ENCODE results near the gene CSRNP3. TPM values are rescaled to one million over a fixed set of nuclear protein-coding genes. Genes with fewer than 3 reads are reported as not detected.

CSRNP3 gene
- total and polyA plus RNA-seq, 2 donors from 2014 or later = 3.3 to 6.4 TPM

DNA sequence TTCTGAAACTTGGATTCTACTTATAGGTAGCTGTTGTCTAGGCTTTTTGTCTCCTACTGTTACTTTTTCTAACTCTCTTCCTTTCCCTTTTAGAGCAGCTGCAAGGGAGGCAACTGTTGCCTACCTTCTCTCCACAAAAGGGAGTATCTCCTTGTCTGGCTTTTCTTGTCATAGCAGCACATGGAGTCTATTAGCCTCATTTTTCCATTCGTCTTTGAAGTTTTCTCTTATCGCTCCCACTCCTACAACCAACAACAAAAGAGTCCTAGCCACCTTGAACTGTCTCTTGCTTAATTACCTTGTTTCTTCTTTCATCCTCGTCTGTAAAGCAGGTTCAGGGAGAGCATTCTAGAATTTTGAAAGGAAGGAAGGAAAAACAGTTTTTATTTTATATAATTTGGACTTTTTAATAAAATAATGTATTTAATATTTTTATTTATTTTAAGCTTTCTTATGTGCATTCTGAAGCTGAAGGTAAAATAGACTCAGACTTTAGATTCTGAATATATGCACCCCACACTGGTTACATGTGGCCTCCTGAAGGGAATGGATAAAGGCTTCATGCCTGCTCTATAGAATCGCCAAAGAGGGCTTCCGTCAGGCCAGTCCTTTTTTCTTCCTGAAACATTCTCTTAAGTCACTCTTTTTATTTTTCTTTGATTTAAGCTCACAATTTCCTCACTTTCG is 154.4 kb downstream of the CSRNP3 start:
- TF ChIP-seq, protein P1, sequence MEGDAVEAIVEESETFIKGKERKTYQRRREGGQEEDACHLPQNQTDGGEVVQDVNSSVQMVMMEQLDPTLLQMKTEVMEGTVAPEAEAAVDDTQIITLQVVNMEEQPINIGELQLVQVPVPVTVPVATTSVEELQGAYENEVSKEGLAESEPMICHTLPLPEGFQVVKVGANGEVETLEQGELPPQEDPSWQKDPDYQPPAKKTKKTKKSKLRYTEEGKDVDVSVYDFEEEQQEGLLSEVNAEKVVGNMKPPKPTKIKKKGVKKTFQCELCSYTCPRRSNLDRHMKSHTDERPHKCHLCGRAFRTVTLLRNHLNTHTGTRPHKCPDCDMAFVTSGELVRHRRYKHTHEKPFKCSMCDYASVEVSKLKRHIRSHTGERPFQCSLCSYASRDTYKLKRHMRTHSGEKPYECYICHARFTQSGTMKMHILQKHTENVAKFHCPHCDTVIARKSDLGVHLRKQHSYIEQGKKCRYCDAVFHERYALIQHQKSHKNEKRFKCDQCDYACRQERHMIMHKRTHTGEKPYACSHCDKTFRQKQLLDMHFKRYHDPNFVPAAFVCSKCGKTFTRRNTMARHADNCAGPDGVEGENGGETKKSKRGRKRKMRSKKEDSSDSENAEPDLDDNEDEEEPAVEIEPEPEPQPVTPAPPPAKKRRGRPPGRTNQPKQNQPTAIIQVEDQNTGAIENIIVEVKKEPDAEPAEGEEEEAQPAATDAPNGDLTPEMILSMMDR (IDR thresholded peaks at IDR 0.05; ENCODE audit: borderline replicate concordance, extremely low read depth, insufficient read depth) = no peak
- H3K9ac ChIP-seq (ENCODE audit: low read length in 3 of 3) = no peak overlapping the region
- no peak overlapping the region for H3K4me3 ChIP-seq (ENCODE audit: low read length in 3 of 3)
- H3K36me3 ChIP-seq (ENCODE audit: control insufficient read depth in 2 of 3, insufficient read depth in 3 of 3, low read length in 3 of 3) = no peaks in the 10 kb centered on the region
- FAIRE-seq (no peak), DNase-seq (no peak)
- no peaks in the 10 kb centered on the region for H3K4me1 ChIP-seq (ENCODE audit: control insufficient read depth in 2 of 3, insufficient read depth in 2 of 3, low read depth in 1 of 3, low read length in 3 of 3)
- intact Hi-C loops (cut with DNase I) = no loop called here
- no peaks in the 10 kb centered on the region for H3K9me3 ChIP-seq (ENCODE audit: control insufficient read depth in 2 of 3, insufficient read depth in 1 of 3, low read length in 3 of 3)
- H3K27me3 ChIP-seq (ENCODE audit: control insufficient read depth, insufficient read depth, low read length) = no peaks in the 10 kb centered on the region
- no peak overlapping the region for H3K27ac ChIP-seq (ENCODE audit: low read depth in 2 of 2, low read length in 2 of 2)

- TF ChIP-seq, protein P1 (IDR thresholded peaks at IDR 0.05; ENCODE audit: borderline replicate concordance, extremely low read depth, insufficient read depth) = no peak
- DNase-seq (no peak), FAIRE-seq (no peak)
- H3K4me1 ChIP-seq (ENCODE audit: control insufficient read depth in 2 of 3, insufficient read depth in 2 of 3, low read depth in 1 of 3, low read length in 3 of 3) = no peaks in the 10 kb centered on the region
- no peak overlapping the region for H3K4me3 ChIP-seq (ENCODE audit: low read length in 3 of 3)
- intact Hi-C loops (cut with DNase I) = no loop called here
- no peaks in the 10 kb centered on the region for H3K9me3 ChIP-seq (ENCODE audit: control insufficient read depth in 2 of 3, insufficient read depth in 1 of 3, low read length in 3 of 3)
- no peaks in the 10 kb centered on the region for H3K27me3 ChIP-seq (ENCODE audit: control insufficient read depth, insufficient read depth, low read length)
- H3K9ac ChIP-seq (ENCODE audit: low read length in 3 of 3) = no peak overlapping the region
- no peaks in the 10 kb centered on the region for H3K36me3 ChIP-seq (ENCODE audit: control insufficient read depth in 2 of 3, insufficient read depth in 3 of 3, low read length in 3 of 3)
- H3K27ac ChIP-seq (ENCODE audit: low read depth in 2 of 2, low read length in 2 of 2) = no peak overlapping the region
These were observed 154.9 kb downstream of the CSRNP3 start for GRCh38 chr2:165624470-165624800.

GRCh38 chr2:165627470-165627869 is 158.0 kb downstream of the CSRNP3 start:
- Histone ChIP-seq H3K9me3 (ENCODE audit: control insufficient read depth in 2 of 3, insufficient read depth in 1 of 3, low read length in 3 of 3) (no peaks in the 10 kb centered on the region), H3K27ac (ENCODE audit: low read depth in 2 of 2, low read length in 2 of 2) (no peak overlapping the region), H3K36me3 (ENCODE audit: control insufficient read depth in 2 of 3, insufficient read depth in 3 of 3, low read length in 3 of 3) (no peaks in the 10 kb centered on the region), H3K4me3 (ENCODE audit: low read length in 3 of 3) (no peak overlapping the region), H3K4me1 (ENCODE audit: control insufficient read depth in 2 of 3, insufficient read depth in 2 of 3, low read depth in 1 of 3, low read length in 3 of 3) (no peaks in the 10 kb centered on the region), H3K9ac (ENCODE audit: low read length in 3 of 3) (no peak overlapping the region), H3K27me3 (ENCODE audit: control insufficient read depth, insufficient read depth, low read length) (no peaks in the 10 kb centered on the region)
- intact Hi-C loops (cut with DNase I) = no loop called here
- FAIRE-seq (no peak), DNase-seq (no peak)
- TF ChIP-seq, protein P1 (IDR thresholded peaks at IDR 0.05; ENCODE audit: borderline replicate concordance, extremely low read depth, insufficient read depth) = no peak

DNA sequence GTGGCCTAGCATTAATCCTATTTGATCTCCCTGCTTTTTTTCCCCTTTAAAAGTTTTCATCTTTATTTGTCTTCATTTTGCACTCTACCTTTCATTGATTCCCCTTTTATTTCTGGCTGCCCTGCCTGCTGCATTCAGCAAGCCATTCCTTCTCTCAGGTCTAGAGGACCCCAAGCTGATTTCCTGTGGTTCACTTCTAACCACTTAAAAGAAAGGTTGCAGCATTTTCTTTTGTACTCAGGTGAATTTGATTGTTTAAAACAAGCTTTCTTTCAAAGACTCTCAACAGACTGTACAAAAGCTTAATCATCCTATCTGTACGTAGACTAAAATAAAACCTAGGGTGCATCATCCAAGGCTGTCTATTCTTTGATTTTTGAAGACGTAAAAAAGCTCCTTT is 160.3 kb downstream of the CSRNP3 start:
- Histone ChIP-seq H3K36me3 (ENCODE audit: control insufficient read depth in 2 of 3, insufficient read depth in 3 of 3, low read length in 3 of 3) (no peaks in the 10 kb centered on the region), H3K9me3 (ENCODE audit: control insufficient read depth in 2 of 3, insufficient read depth in 1 of 3, low read length in 3 of 3) (no peaks in the 10 kb centered on the region), H3K27ac (ENCODE audit: low read depth in 2 of 2, low read length in 2 of 2) (no peak overlapping the region), H3K4me1 (ENCODE audit: control insufficient read depth in 2 of 3, insufficient read depth in 2 of 3, low read depth in 1 of 3, low read length in 3 of 3) (no peaks in the 10 kb centered on the region), H3K9ac (ENCODE audit: low read length in 3 of 3) (no peak overlapping the region), H3K4me3 (ENCODE audit: low read length in 3 of 3) (no peak overlapping the region), H3K27me3 (ENCODE audit: control insufficient read depth, insufficient read depth, low read length) (no peaks in the 10 kb centered on the region)
- intact Hi-C loops (cut with DNase I) = no loop called here
- TF ChIP-seq, protein P1 (IDR thresholded peaks at IDR 0.05; ENCODE audit: borderline replicate concordance, extremely low read depth, insufficient read depth) = no peak
- no peak for FAIRE-seq
- no peak for DNase-seq
